ENCODE data around the gene SPON1. TPM values are rescaled to one million over a fixed set of nuclear protein-coding genes. Genes with fewer than 3 reads are reported as not detected.

Gene SPON1
- total and polyA plus RNA-seq, 9 donors = 11.9 to 112 (median 56.4) TPM

DNA sequence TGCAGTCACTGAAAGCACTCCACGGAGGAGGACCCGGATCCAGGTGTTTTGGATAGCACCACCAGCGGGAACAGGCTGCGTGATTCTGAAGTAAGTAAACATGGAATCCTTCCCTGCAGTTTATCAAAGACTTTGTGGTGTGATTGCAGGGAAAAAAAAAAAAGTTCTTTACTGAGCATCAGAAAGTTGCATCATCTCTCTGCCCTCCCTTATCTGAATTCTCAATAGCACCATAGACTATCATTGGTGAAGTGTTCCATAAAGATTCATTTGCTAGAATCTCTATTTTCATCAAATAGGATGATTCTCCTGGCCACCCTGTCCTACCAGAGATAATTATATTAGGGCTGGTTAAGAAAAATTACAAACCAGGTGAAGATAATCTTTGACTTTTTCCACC lies 79.0 kb downstream of the SPON1 start:
- TF ChIP-seq, protein P1, sequence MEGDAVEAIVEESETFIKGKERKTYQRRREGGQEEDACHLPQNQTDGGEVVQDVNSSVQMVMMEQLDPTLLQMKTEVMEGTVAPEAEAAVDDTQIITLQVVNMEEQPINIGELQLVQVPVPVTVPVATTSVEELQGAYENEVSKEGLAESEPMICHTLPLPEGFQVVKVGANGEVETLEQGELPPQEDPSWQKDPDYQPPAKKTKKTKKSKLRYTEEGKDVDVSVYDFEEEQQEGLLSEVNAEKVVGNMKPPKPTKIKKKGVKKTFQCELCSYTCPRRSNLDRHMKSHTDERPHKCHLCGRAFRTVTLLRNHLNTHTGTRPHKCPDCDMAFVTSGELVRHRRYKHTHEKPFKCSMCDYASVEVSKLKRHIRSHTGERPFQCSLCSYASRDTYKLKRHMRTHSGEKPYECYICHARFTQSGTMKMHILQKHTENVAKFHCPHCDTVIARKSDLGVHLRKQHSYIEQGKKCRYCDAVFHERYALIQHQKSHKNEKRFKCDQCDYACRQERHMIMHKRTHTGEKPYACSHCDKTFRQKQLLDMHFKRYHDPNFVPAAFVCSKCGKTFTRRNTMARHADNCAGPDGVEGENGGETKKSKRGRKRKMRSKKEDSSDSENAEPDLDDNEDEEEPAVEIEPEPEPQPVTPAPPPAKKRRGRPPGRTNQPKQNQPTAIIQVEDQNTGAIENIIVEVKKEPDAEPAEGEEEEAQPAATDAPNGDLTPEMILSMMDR (IDR thresholded peaks at IDR 0.05) = no peak
- TF ChIP-seq EP300 (IDR thresholded peaks at IDR 0.05) (no peak), POLR2A (IDR thresholded peaks at IDR 0.05) (no peak)
- no peak for DNase-seq
- Histone ChIP-seq H3K27ac (no peak overlapping the region), H3K36me3 (no peaks in the 10 kb centered on the region), H3K27me3 (no peaks in the 10 kb centered on the region), H3K4me1 (ENCODE audit: insufficient read depth) (no peaks in the 10 kb centered on the region), H3K9me3 (no peaks in the 10 kb centered on the region), H3K4me3 (no peak overlapping the region)
- 77 to 83% (median 80%) methylated on average over 4 of the region's 4 CpGs for WGBS, 3 donors
- intact Hi-C loops (cut with DNase I) = no loop called here

DNA sequence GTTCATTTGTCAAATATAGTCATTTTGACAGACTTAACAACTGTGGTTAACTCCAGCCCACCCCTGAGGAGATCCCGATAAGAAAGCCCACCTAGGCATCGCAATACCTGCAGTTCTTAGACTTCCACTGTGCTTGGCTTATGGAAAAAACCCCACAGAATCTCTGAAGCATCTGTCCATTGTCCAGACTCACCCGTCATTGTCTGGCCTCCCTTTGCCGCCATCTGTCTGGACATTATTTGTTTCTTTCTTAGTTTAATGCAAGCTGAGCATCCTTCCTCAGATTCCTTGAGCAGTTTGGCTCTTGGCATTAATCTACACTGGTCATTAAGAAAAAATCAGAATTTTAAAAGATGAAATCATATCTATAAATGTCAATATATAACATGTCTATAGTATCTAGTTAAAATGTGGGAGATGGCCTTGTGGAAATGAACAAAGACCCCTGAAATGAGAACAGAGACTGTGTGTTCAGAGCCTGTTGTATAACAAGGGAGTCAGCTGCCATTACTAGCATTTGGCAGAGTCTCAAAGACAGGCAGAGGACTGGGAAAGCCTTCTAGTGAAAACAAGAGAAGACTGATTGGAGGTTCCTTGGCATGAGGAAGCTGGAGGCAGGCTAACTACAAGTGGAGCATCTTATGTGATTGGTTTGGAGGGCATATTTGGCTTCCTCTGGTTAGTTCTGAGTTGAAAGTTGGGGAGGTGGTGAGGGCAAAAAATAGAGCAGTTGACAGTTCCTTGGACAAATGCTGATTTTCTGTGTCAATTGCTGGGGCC lies 80.4 kb downstream of the SPON1 start:
- WGBS, 3 donors = 93 to 94% (median 94%) methylated on average over 4 of the region's 4 CpGs
- no peak overlapping the region for H3K4me3 ChIP-seq
- no peaks in the 10 kb centered on the region for H3K27me3 ChIP-seq
- no peaks in the 10 kb centered on the region for H3K36me3 ChIP-seq
- H3K4me1 ChIP-seq (ENCODE audit: insufficient read depth) = no peaks in the 10 kb centered on the region
- intact Hi-C loops (cut with DNase I) = no loop called here
- H3K9me3 ChIP-seq = no peaks in the 10 kb centered on the region
- no peak for DNase-seq
- TF ChIP-seq POLR2A (IDR thresholded peaks at IDR 0.05) = no peak
- TF ChIP-seq, protein P1 (IDR thresholded peaks at IDR 0.05) = no peak
- no peak for TF ChIP-seq EP300 (IDR thresholded peaks at IDR 0.05)
- H3K27ac ChIP-seq = no peak overlapping the region

DNA sequence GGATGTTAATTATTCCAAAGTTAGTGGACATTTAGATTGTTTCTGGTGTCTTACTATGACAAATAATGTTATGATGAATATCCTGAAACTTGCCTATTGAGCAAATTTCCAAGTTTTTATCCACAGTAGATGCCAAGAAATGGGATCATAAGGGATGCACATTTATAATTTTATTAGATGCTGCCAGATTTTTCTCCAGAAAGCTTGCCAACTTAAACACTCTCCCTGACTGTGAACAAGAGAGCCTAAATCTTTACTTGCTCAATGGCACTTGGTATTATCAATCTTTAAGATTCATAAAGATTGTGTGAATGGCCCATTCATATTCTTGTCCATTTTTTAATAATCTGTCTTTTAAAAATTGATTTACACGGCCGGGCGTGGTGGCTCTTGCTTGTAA lies 82.4 kb downstream of the SPON1 start:
- intact Hi-C loops (cut with DNase I) = no loop called here
- Histone ChIP-seq H3K4me3 (no peak overlapping the region), H3K27ac (no peak overlapping the region), H3K36me3 (no peaks in the 10 kb centered on the region), H3K4me1 (ENCODE audit: insufficient read depth) (no peaks in the 10 kb centered on the region), H3K27me3 (no peaks in the 10 kb centered on the region), H3K9me3 (no peaks in the 10 kb centered on the region)
- TF ChIP-seq POLR2A (IDR thresholded peaks at IDR 0.05) (no peak), EP300 (IDR thresholded peaks at IDR 0.05) (no peak)
- TF ChIP-seq, protein P1 (IDR thresholded peaks at IDR 0.05) = no peak
- no peak for DNase-seq
- WGBS, 3 donors = 88 to 97% (median 93%) methylated on average over 3 of the region's 3 CpGs

DNA sequence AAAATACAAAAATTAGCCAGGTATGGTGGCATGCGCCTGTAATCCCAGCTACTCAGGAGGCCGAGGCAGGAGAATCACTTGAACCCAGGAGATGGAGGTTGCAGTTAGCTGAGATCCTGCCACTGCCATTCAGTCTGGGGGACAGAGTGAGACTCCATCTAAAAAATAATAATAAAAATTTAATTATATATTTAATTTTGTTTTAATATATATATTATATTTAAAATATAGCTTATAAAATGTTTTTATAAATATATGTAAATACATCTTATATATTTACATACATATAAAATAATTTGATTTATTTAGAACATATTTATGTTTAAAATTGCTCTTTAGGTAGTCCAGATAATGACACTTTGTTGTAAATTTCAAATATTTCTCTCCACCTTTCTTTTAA lies 82.9 kb downstream of the SPON1 start:
- Histone ChIP-seq H3K4me3 (no peak overlapping the region), H3K27me3 (no peaks in the 10 kb centered on the region), H3K4me1 (ENCODE audit: insufficient read depth) (no peaks in the 10 kb centered on the region), H3K9me3 (no peaks in the 10 kb centered on the region), H3K27ac (no peak overlapping the region), H3K36me3 (no peaks in the 10 kb centered on the region)
- WGBS, 3 donors = 95 to 99% (median 98%) methylated on average over 2 of the region's 2 CpGs
- TF ChIP-seq EP300 (IDR thresholded peaks at IDR 0.05) (no peak), POLR2A (IDR thresholded peaks at IDR 0.05) (no peak)
- TF ChIP-seq, protein P1 (IDR thresholded peaks at IDR 0.05) = no peak
- DNase-seq = no peak
- intact Hi-C loops (cut with DNase I) = no loop called here

Measured in ovary (tissue), 9 donors.